HCT116 (cell line): ENCODE data around the gene NOC4L. TPM values are rescaled to one million over a fixed set of nuclear protein-coding genes. Genes with fewer than 3 reads are reported as not detected.

Source experiments
- ATAC-seq: fragments of 200-7000 bp; cut with Tn5 transposase; 2 replicates; pipeline ENCODE4 v1.9.1; 2020; ENCODE audit warnings: mild to moderate bottlenecking, moderate library complexity
- BruUV-seq: library from RNA; stranded (reverse); fragments of 400-500 nt; replicated peaks from 2 replicates; lab custom pipeline; 2021; lab: Mats Ljungman, UMichigan
- CTCF ChIA-PET: fragments of 300-600 bp; sonication (Branson Sonifier 250); formaldehyde crosslinking; loops from one replicate; lab custom pipeline; 2021; ENCODE audit warnings: antibody characterized with exemption; lab: Charles Lee
- POLR2A ChIA-PET: fragments of 300-600, 350-600 bp; sonication (Branson Sonifier 250); formaldehyde crosslinking; loops from one replicate; lab custom pipeline; 2021; ENCODE audit warnings: antibody characterized with exemption; lab: Charles Lee
- RAD21 ChIA-PET, 2 experiments: fragments of 300-600 bp; sonication (Branson Sonifier 250); formaldehyde crosslinking; loops; one replicate each; lab custom pipeline; 2023; ENCODE audit warnings: low total read pairs in 2 of 2; ENCODE audit not compliant: uncharacterized antibody in 2 of 2, unreplicated experiment in 2 of 2, low non-redundant PET in 1 of 2; lab: Charles Lee
- DNase-seq: peaks from one replicate; pipeline ENCODE4 v3.0.0-alpha.2; 2010; ENCODE audit warnings: low read depth, low spot score
- H2AFZ ChIP-seq: fragments of 200-600 bp; shearing (Covaris generic), sonication (generic); 2 replicates; pipeline ENCODE4 v1.6.1; 2017; ENCODE audit warnings: low read depth, mixed run types, mixed read lengths, antibody characterized with exemption, low read length; ENCODE audit not compliant: poor library complexity, severe bottlenecking
- H3K27ac ChIP-seq: 2 replicates; pipeline ENCODE4 v1.5.1; 2012; ENCODE audit warnings: low read depth, low read length
- H3K27me3 ChIP-seq: fragments of 200-600 bp; sonication (generic); 2 replicates; pipeline ENCODE4 v1.6.1; 2016; ENCODE audit warnings: mixed run types, low read length, mixed read lengths; ENCODE audit not compliant: insufficient read depth
- H3K36me3 ChIP-seq, 2 experiments: fragments of 200-500 bp in 1 of 2; fragments of 200-600 bp in 1 of 2; sonication (Bioruptor generic) in 1 of 2; sonication (generic) in 1 of 2; 2 replicates each; pipeline versions ENCODE4 v1.5.1 to v1.6.1; 2014 to 2016; ENCODE audit warnings: low read length in 2 of 2, inconsistent platforms in 1 of 2, mixed read lengths in 1 of 2, mixed run types in 1 of 2; ENCODE audit not compliant: insufficient read depth in 2 of 2, control insufficient read depth in 1 of 2
- H3K4me1 ChIP-seq, 2 experiments: fragments of 200-600 bp in 1 of 2; sonication (generic) in 1 of 2; 2 replicates each; pipeline versions ENCODE4 v1.5.1 to v1.6.1; 2012 to 2017; ENCODE audit warnings: low read length in 2 of 2, inconsistent platforms in 1 of 2, mild to moderate bottlenecking in 1 of 2, mixed read lengths in 1 of 2, mixed run types in 1 of 2, moderate library complexity in 1 of 2; ENCODE audit not compliant: insufficient read depth in 2 of 2, control insufficient read depth in 1 of 2
- H3K4me2 ChIP-seq: fragments of 200-600 bp; sonication (generic); 2 replicates; pipeline ENCODE4 v1.6.1; 2017; ENCODE audit warnings: mixed run types, low read length, mixed read lengths
- H3K4me3 ChIP-seq, 2 experiments: fragments of 200-600 bp in 1 of 2; sonication (generic) in 1 of 2; replicated peaks in 1 of 2; 2 replicates each; pipeline ENCODE4 v1.5.1; 2011 to 2016; ENCODE audit warnings: low read length in 2 of 2, control low read depth in 1 of 2, low read depth in 1 of 2, mild to moderate bottlenecking in 1 of 2, mixed read lengths in 1 of 2, mixed run types in 1 of 2
- H3K79me2 ChIP-seq: fragments of 200-600 bp; sonication (generic); 2 replicates; pipeline ENCODE4 v1.6.1; 2017; ENCODE audit warnings: mild to moderate bottlenecking, mixed run types, low read length, moderate library complexity, mixed read lengths; ENCODE audit not compliant: insufficient read depth
- H3K9ac ChIP-seq: fragments of 200-600 bp; sonication (generic); 2 replicates; pipeline ENCODE4 v1.6.1; 2016; ENCODE audit warnings: low read length, mixed read lengths
- H3K9me2 ChIP-seq: fragments of 200-600 bp; sonication (generic), shearing (Covaris generic); 2 replicates; pipeline ENCODE4 v1.6.1; 2017; ENCODE audit warnings: mixed run types, mild to moderate bottlenecking, moderate library complexity; ENCODE audit not compliant: insufficient read depth
- H3K9me3 ChIP-seq, 2 experiments: fragments of 200-500 bp in 1 of 2; fragments of 200-600 bp in 1 of 2; sonication (Bioruptor generic) in 1 of 2; sonication (generic) in 1 of 2; 2 replicates each; pipeline ENCODE4 v1.6.1; 2014 to 2017; ENCODE audit warnings: low read length in 2 of 2, mixed read lengths in 2 of 2, inconsistent platforms in 1 of 2, low read depth in 1 of 2, mild to moderate bottlenecking in 1 of 2, mixed run types in 1 of 2, moderate library complexity in 1 of 2; ENCODE audit not compliant: control insufficient read depth in 1 of 2, insufficient read depth in 1 of 2
- H4K20me1 ChIP-seq: fragments of 200-600 bp; sonication (generic), shearing (Covaris generic); 2 replicates; pipeline ENCODE4 v1.6.1; 2017; ENCODE audit warnings: mixed run types, mild to moderate bottlenecking, moderate library complexity; ENCODE audit not compliant: insufficient read depth
- CEBPB ChIP-seq: IDR thresholded peaks from 2 replicates; pipeline ENCODE4 v1.6.1; 2012; ENCODE audit warnings: low read depth
- CTCF ChIP-seq, 3 experiments: fragments of 200-600 bp in 1 of 3; sonication (generic) in 1 of 3; IDR thresholded peaks in 2 of 3; conservative IDR thresholded peaks in 1 of 3; 2 replicates each; pipeline ENCODE4 v1.5.1; 2012 to 2017; ENCODE audit warnings: low read depth in 2 of 3, low read length in 2 of 3, antibody characterized with exemption in 1 of 3, borderline replicate concordance in 1 of 3, control low read depth in 1 of 3, mild to moderate bottlenecking in 1 of 3, mixed read lengths in 1 of 3, mixed run types in 1 of 3, moderate library complexity in 1 of 3; ENCODE audit not compliant: insufficient read depth in 1 of 3
- EGR1 ChIP-seq: IDR thresholded peaks from 2 replicates; pipeline ENCODE4 v1.6.1; 2012; ENCODE audit warnings: low read depth
- YY1 ChIP-seq: IDR thresholded peaks from 2 replicates; pipeline ENCODE4 v1.6.1; 2011; ENCODE audit warnings: low read length, low read depth, moderate library complexity, mild to moderate bottlenecking; ENCODE audit not compliant: insufficient replicate concordance; ENCODE audit errors: extremely low read depth
- intact Hi-C: fragments of 100-400 bp; cut with micrococcal nuclease; formaldehyde crosslinking; loops from 2 replicates; pipeline ENCODE4 v1.10.0; 2022
- total RNA-seq: library from RNA; stranded (reverse); gene quantifications from one replicate; pipeline ENCODE4 v1.2.1, GENCODE V29; 2021; ENCODE audit not compliant: unreplicated experiment
- TF ChIP-seq, protein P1 (sequence below): IDR thresholded peaks from 2 replicates; pipeline ENCODE4 v1.6.1; 2011; ENCODE audit warnings: mild to moderate bottlenecking, low read length, moderate library complexity; ENCODE audit not compliant: insufficient replicate concordance; ENCODE audit errors: extremely low read depth

NOC4L gene
- total RNA-seq, 1 experiment from 2014 or later: 47.6 TPM

DNA sequence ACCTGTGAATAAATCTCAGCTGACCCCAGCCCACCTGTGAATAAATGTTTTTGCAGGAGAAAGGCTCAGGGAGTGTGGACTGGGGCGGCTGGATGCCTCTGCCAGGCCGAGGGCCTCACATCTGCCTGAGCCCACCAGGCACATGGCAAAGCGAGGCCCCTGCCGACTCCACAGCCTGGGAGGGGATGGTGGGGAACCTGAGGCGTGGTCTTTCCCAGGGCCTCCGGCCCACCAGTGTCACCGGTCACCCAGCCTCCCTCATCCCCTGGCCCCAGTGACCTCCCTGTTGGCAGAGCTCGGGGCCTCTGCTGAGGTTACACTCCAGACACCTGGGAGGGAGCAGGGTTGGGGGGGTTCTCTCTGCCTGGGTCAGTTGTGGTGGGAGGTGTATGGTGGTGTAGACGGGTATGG, 8.2 kb downstream of the NOC4L start:
- RAD21 ChIA-PET: interaction anchor here in 1 of 2 experiments (0.7 kb wide), 1 partner anchor 11 kb away, joined by 4 read pairs; no protein-coding TSS in a partner anchor
- Histone ChIP-seq H3K4me2 (no peak overlapping the region), H3K27me3 (no peaks in the 10 kb centered on the region), H3K9me3 (peaks cover 0 to 9% of the 10 kb centered on the region in 2 experiments; a peak in 1 of 4 replicates), H3K9ac (no peak overlapping the region), H4K20me1 (no peaks in the 10 kb centered on the region), H3K4me3 (no peak overlapping the region), H3K4me1 (no peaks in the 10 kb centered on the region), H2AFZ (no peak overlapping the region), H3K9me2 (no peaks in the 10 kb centered on the region), H3K36me3 (peaks cover 0 to 18% of the 10 kb centered on the region in 2 experiments; a peak in 2 of 4 replicates), H3K27ac (no peak overlapping the region), H3K79me2 (peaks cover 6% of the 10 kb centered on the region; the same call in 1 of the 2 replicates)
- CTCF ChIA-PET: interaction anchor here (1.4 kb wide), 1 partner anchor 262 kb away, joined by 5 read pairs; no protein-coding TSS in a partner anchor
- DNase-seq: no peak
- no peak for ATAC-seq
- TF ChIP-seq, protein P1, sequence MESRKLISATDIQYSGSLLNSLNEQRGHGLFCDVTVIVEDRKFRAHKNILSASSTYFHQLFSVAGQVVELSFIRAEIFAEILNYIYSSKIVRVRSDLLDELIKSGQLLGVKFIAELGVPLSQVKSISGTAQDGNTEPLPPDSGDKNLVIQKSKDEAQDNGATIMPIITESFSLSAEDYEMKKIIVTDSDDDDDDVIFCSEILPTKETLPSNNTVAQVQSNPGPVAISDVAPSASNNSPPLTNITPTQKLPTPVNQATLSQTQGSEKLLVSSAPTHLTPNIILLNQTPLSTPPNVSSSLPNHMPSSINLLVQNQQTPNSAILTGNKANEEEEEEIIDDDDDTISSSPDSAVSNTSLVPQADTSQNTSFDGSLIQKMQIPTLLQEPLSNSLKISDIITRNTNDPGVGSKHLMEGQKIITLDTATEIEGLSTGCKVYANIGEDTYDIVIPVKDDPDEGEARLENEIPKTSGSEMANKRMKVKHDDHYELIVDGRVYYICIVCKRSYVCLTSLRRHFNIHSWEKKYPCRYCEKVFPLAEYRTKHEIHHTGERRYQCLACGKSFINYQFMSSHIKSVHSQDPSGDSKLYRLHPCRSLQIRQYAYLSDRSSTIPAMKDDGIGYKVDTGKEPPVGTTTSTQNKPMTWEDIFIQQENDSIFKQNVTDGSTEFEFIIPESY: no peak
- TF ChIP-seq YY1: no peak
- no peak for TF ChIP-seq CTCF (IDR thresholded peaks at IDR 0.05 in 2 of 3, conservative IDR thresholded peaks at IDR 0.05 in 1 of 3; ENCODE audit: borderline replicate concordance in 1 of 3, insufficient read depth in 1 of 3, low read depth in 2 of 3, low read length in 2 of 3)
- TF ChIP-seq CEBPB: no peak
- no peak for TF ChIP-seq EGR1
- intact Hi-C loops: loop anchor here (5.0 kb wide), 2 partner anchors 370 to 465 kb away; partner anchors contain the start of gene P2RX2
- BruUV-seq: no TSS peak
- POLR2A ChIA-PET: no interaction called here
